Kidney epithelial cell (primary cell): ENCODE data around the gene CHMP4A. TPM values are rescaled to one million over a fixed set of nuclear protein-coding genes. Genes with fewer than 3 reads are reported as not detected.

ENCODE experiments used
- DNase-seq: peaks from one replicate; pipeline ENCODE4 v3.0.0-alpha.2; 2010; ENCODE audit warnings: low read depth
- H3K27me3 ChIP-seq: 2 replicates; pipeline ENCODE4 v1.6.0; 2011; ENCODE audit warnings: low read length; ENCODE audit not compliant: control insufficient read depth, insufficient read depth
- H3K36me3 ChIP-seq: 2 replicates; pipeline ENCODE4 v1.5.1; 2011; ENCODE audit warnings: low read length; ENCODE audit not compliant: control insufficient read depth, insufficient read depth
- H3K4me3 ChIP-seq: 2 replicates; pipeline ENCODE4 v1.5.1; 2011; ENCODE audit warnings: low read depth, mild to moderate bottlenecking, control low read depth, low read length
- total RNA-seq: library from RNA; depleted of rRNA; stranded (reverse); fragments of >200 nt; gene quantifications from 2 replicates; pipeline ENCODE4 v1.2.3, GENCODE V29; 2015
- TF ChIP-seq, protein P1 (sequence below): IDR thresholded peaks from 2 replicates; pipeline ENCODE4 v1.5.1; 2011; ENCODE audit warnings: mild to moderate bottlenecking, moderate library complexity, low read length, control low read depth, inconsistent platforms; ENCODE audit not compliant: insufficient read depth, poor library complexity, severe bottlenecking

Gene CHMP4A
- total RNA-seq, 1 donor from 2014 or later, result 112 TPM

DNA sequence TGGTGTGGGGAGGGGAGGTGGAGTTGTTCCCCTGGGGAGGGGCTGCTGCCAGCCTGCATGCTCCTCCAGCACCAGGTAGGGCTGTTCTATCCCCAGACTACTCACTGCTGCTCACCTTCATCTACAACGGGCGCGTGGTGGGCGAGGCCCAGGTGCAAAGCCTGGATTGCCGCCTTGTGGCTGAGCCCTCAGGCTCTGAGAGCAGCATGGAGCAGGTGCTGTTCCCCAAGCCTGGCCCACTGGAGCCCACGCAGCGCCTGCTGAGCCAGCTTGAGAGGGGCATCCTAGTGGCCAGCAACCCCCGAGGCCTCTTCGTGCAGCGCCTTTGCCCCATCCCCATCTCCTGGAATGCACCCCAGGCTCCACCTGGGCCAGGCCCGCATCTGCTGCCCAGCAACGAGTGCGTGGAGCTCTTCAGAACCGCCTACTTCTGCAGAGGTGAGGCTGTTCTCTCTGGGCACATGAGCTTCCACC is 48.7 kb downstream of the CHMP4A start:
- no peak for DNase-seq
- Histone ChIP-seq H3K36me3 (peaks cover 11% of the 10 kb centered on the region), H3K4me3 (no peak overlapping the region), H3K27me3 (no peaks in the 10 kb centered on the region)
- TF ChIP-seq, protein P1, sequence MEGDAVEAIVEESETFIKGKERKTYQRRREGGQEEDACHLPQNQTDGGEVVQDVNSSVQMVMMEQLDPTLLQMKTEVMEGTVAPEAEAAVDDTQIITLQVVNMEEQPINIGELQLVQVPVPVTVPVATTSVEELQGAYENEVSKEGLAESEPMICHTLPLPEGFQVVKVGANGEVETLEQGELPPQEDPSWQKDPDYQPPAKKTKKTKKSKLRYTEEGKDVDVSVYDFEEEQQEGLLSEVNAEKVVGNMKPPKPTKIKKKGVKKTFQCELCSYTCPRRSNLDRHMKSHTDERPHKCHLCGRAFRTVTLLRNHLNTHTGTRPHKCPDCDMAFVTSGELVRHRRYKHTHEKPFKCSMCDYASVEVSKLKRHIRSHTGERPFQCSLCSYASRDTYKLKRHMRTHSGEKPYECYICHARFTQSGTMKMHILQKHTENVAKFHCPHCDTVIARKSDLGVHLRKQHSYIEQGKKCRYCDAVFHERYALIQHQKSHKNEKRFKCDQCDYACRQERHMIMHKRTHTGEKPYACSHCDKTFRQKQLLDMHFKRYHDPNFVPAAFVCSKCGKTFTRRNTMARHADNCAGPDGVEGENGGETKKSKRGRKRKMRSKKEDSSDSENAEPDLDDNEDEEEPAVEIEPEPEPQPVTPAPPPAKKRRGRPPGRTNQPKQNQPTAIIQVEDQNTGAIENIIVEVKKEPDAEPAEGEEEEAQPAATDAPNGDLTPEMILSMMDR, result no peak

DNA sequence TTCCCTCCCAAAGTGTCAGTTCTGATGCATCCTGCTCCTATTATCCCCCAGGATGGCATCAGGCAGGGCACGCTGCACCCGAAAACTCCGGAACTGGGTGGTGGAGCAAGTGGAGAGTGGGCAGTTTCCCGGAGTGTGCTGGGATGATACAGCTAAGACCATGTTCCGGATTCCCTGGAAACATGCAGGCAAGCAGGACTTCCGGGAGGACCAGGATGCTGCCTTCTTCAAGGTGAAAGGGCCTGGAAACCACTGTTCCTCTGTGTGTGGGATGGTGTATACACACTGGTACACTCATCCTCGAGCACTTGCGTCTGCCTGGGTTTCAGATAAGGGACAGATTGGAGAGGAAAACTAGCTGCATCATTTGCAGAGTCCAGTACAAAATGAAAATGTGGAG is 51.2 kb downstream of the CHMP4A start:
- Histone ChIP-seq H3K27me3 (no peaks in the 10 kb centered on the region), H3K36me3 (peaks cover 11% of the 10 kb centered on the region), H3K4me3 (peak overlapping the region; percentile 66)
- TF ChIP-seq, protein P1, result no peak
- DNase-seq, result no peak

DNA sequence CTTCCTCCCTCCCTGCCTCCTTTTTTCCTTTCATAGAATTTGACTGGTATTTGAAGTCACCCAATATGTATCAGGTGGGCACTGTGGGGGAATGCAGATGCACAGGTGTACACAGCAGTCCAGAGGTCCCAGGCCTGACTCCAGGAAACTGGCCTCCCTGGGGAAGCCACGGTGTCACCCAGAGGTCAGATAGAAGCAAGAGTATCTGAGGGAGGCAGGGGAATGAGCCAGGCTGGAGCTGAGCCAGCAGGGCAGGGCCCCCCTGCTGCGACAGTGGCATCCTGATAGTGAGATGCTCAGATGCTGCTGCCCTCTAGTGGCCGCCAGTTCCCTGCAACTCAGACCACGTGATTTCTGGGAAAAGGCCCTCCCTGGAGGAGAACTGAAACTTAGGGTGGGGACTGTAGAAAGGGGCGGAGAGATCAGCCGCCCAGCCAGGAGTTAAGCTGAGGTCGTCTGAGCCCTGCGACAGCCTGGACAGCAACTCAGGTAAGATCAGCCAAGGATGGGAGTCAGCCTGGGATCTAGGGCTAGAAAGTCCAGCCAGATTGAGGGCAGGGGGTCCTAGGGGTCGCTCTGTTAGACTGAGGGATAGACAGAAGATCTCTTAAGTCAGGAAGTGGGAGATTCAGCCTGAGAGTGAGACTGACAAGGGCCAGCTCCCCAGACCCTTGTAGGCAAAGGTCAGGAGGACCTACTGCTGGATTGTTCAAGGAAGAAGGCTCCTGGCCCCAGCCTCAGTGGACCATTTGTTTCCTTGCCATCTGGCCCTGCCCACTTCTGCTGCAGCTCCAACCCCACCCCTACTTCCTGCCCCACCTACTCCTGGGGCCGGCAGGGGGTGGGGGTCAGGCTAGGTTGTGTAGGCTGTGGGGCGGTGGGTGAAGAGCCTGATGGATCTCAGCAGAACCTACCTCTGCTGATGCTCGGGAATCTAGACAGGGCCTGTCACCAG is 52.2 kb downstream of the CHMP4A start, which contains the start of gene IRF9:
TSS of gene IRF9 (plus strand) at position 416 of the 955 bp plus-strand sequence. CDS start 880 bp downstream, outside the sequence.
- Histone ChIP-seq H3K27me3 (no peaks in the 10 kb centered on the region), H3K4me3 (peak within 1 kb of the TSS; percentile 66), H3K36me3 (peaks cover 13% of the 10 kb centered on the region)
- peak; percentile 73 for DNase-seq
- TF ChIP-seq, protein P1, result peak; percentile 91

DNA sequence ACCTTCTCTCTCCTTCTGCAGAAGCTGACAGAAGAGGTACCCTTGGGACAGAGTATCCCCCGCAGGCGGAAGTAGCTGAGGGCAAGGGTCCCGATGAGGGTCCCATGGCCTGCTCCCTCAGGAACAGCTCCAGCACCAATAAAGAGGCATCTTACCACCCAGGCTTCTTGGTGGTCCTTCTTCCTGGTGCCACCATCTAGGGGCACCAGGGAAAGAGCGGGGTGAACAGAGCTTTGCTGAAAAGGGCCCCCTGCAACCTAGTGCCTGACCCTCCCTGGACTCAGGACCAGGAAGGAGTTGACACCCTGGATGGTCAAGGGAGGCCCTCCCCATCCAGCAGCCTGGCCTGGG is 52.8 kb downstream of the CHMP4A start:
- TF ChIP-seq, protein P1, result no peak
- H3K36me3 ChIP-seq, result peaks cover 15% of the 10 kb centered on the region
- no peak for DNase-seq
- no peaks in the 10 kb centered on the region for H3K27me3 ChIP-seq
- no peak overlapping the region for H3K4me3 ChIP-seq

DNA sequence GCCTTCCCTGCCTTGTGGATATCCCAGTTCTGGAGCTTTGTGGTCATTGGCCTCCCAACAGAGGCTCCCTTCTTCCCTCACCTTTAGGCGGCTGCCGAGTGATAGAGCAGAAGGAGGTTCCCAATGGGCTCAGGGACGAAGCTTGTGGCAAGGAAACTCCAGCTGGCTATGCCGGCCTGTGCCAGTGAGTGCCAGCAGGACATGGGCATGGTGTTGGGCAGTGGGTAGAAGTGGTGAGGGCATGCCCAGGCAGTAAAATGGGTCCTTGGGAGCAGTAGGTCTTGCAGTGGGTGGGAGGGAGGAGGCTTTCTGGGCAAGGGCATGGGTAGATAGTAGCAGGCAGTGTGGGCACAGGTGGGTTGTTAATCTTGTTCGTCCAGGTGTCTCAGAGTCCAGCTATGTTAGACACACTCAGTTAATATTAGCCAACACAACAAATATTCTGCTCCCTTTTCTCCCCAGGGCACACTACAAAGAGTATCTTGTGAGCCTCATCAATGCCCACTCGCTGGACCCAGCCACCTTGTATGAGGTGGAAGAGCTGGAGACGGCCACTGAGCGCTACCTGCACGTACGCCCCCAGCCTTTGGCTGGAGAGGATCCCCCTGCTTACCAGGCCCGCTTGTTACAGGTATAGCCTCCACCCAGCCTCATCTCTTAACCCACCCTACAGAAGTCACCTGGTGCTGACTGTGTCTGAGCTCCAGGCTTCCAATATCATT is 53.4 kb downstream of the CHMP4A start:
- TF ChIP-seq, protein P1, result no peak

More for the DNA sequence above, 53.4 kb downstream of the CHMP4A start:
- no peak for DNase-seq
- Histone ChIP-seq H3K27me3 (no peaks in the 10 kb centered on the region), H3K4me3 (no peak overlapping the region), H3K36me3 (peaks cover 16% of the 10 kb centered on the region)

Other genes starting within 250 kb of the CHMP4A start
- gene DHRS4L2, start 224.6 kb downstream of the CHMP4A start, total RNA-seq, result 6.4 and 16.7 TPM in 2 replicates
- gene CARMIL3, start 161.5 kb downstream of the CHMP4A start, total RNA-seq, result 1.5 and 2.3 TPM in 2 replicates
- not detected in 2 replicates for gene CPNE6, start 141.9 kb downstream of the CHMP4A start, total RNA-seq
- gene PCK2, start 119.2 kb downstream of the CHMP4A start, total RNA-seq, result 127 and 142 TPM in 2 replicates
- gene DCAF11, start 98.7 kb downstream of the CHMP4A start, total RNA-seq, result 63.3 and 83.9 TPM in 2 replicates
- gene NRL, start 98.5 kb downstream of the CHMP4A start, total RNA-seq, result 3.6 and 4.8 TPM in 2 replicates
- gene FITM1, start 82.8 kb downstream of the CHMP4A start, total RNA-seq, result not detected in 2 replicates
- gene PSME1, start 77.3 kb downstream of the CHMP4A start, total RNA-seq, result 216 and 234 TPM in 2 replicates
- 17.1 and 23.2 TPM in 2 replicates for gene EMC9, start 71.9 kb downstream of the CHMP4A start, total RNA-seq
- 110 and 115 TPM in 2 replicates for gene PSME2, start 66.9 kb downstream of the CHMP4A start, total RNA-seq
- 70.7 and 77.0 TPM in 2 replicates for gene RNF31, start 66.0 kb downstream of the CHMP4A start, total RNA-seq
- gene IRF9, start 52.2 kb downstream of the CHMP4A start, total RNA-seq, result 66.5 and 71.3 TPM in 2 replicates
- gene REC8, start 41.4 kb downstream of the CHMP4A start, total RNA-seq, result 69.2 and 77.8 TPM in 2 replicates
- 59.3 and 67.2 TPM in 2 replicates for gene IPO4, start 24.7 kb downstream of the CHMP4A start, total RNA-seq
- 55.6 and 58.1 TPM in 2 replicates for gene TM9SF1, start 18.0 kb downstream of the CHMP4A start, total RNA-seq
- gene TSSK4, start 7.8 kb downstream of the CHMP4A start, total RNA-seq, result not detected in 2 replicates
- gene MDP1, start 2.6 kb upstream of the CHMP4A start, total RNA-seq, result 11.8 and 19.9 TPM in 2 replicates
- 157 and 180 TPM in 2 replicates for gene NEDD8, start 18.9 kb upstream of the CHMP4A start, total RNA-seq
- gene GMPR2, start 19.4 kb upstream of the CHMP4A start, total RNA-seq, result 54.7 and 56.6 TPM in 2 replicates
- gene TINF2, start 29.1 kb upstream of the CHMP4A start, total RNA-seq, result 57.3 and 67.2 TPM in 2 replicates
- gene TGM1, start 49.7 kb upstream of the CHMP4A start, total RNA-seq, result 3.1 and 12.3 TPM in 2 replicates
- 54.0 and 59.2 TPM in 2 replicates for gene RABGGTA, start 58.1 kb upstream of the CHMP4A start, total RNA-seq
- 44.9 and 48.5 TPM in 2 replicates for gene DHRS1, start 86.3 kb upstream of the CHMP4A start, total RNA-seq
- gene NOP9, start 86.4 kb upstream of the CHMP4A start, total RNA-seq, result 27.1 and 28.7 TPM in 2 replicates
- gene CIDEB, start 94.5 kb upstream of the CHMP4A start, total RNA-seq, result 1.1 and 3.8 TPM in 2 replicates
- 1.5 and 8.0 TPM in 2 replicates for gene LTB4R2, start 96.7 kb upstream of the CHMP4A start, total RNA-seq
- gene LTB4R, start 98.0 kb upstream of the CHMP4A start, total RNA-seq, result 2.8 and 4.7 TPM in 2 replicates
- gene ADCY4, start 121.6 kb upstream of the CHMP4A start, total RNA-seq, result 4.0 and 9.0 TPM in 2 replicates
- 2.3 and 2.9 TPM in 2 replicates for gene RIPK3, start 126.5 kb upstream of the CHMP4A start, total RNA-seq
- gene NFATC4, start 154.7 kb upstream of the CHMP4A start, total RNA-seq, result 8.0 and 14.0 TPM in 2 replicates
- gene NYNRIN, start 185.5 kb upstream of the CHMP4A start, total RNA-seq, result 6.0 and 6.3 TPM in 2 replicates
- gene CBLN3, start 216.2 kb upstream of the CHMP4A start, total RNA-seq, result 0.34 and 0.88 TPM in 2 replicates
- 44.0 and 47.8 TPM in 2 replicates for gene KHNYN, start 216.5 kb upstream of the CHMP4A start, total RNA-seq
- 29.7 and 44.8 TPM in 2 replicates for gene SDR39U1, start 229.3 kb upstream of the CHMP4A start, total RNA-seq